Measurements from ENCODE around the gene NOG.

The NOG gene

DNA sequence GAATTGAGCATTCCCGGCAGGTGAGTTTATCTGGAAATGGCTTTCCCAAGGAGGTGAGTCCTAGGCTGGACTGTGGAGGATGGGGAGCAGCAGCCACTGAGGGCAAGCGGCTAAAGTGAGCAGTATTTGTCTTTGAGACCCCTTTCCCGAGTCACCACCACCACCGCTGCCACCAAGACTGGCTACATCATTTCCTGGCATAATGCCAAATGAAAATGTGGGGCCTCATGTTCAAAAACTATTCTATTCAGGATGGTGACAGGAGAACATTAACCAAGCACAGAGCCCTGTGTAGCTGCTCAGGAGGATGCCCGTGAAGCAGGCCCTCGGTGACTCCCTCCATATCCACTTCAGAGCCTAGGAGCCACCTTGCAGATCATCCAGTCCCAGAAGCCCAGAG, 46.0 kb downstream of the NOG start:
- Histone ChIP-seq H3K27me3 (ENCODE audit: control insufficient read depth, insufficient read depth, low read length) (no peaks in the 10 kb centered on the region), H3K36me3 (ENCODE audit: control insufficient read depth, insufficient read depth, low read length) (no peaks in the 10 kb centered on the region), H3K9ac (ENCODE audit: low read depth, low read length) (no peak overlapping the region), H3K4me1 (ENCODE audit: control insufficient read depth, insufficient read depth, low read length) (no peaks in the 10 kb centered on the region), H3K4me3 (ENCODE audit: low read depth, low read length) (no peak overlapping the region), H3K9me3 (ENCODE audit: control insufficient read depth, insufficient read depth, low read length) (no peaks in the 10 kb centered on the region)

DNA sequence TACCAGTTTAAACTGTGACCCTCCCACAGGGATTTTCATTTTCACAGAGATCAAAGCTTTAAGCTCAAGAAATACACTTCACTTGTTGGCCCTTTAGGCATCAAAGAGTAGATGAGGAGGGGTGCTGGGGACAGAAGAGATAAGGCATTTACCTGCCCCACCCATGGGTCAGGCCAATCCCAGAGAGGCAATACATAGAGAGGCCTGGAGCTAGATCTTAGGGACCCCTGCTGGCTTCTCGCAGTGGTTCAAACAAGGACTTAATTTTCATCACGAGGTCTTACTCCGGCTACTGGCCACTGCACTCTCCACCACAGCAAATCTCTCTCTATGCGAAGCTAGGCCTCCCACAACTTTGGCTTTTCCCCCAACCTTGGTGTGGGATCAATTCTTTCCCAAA, 46.6 kb downstream of the NOG start:
- no peaks in the 10 kb centered on the region for H3K36me3 ChIP-seq (ENCODE audit: control insufficient read depth, insufficient read depth, low read length)
- no peak overlapping the region for H3K4me3 ChIP-seq (ENCODE audit: low read depth, low read length)
- no peak overlapping the region for H3K9ac ChIP-seq (ENCODE audit: low read depth, low read length)
- H3K4me1 ChIP-seq (ENCODE audit: control insufficient read depth, insufficient read depth, low read length): no peaks in the 10 kb centered on the region
- no peaks in the 10 kb centered on the region for H3K9me3 ChIP-seq (ENCODE audit: control insufficient read depth, insufficient read depth, low read length)
- H3K27me3 ChIP-seq (ENCODE audit: control insufficient read depth, insufficient read depth, low read length): no peaks in the 10 kb centered on the region

- Histone ChIP-seq H3K4me1 (ENCODE audit: control insufficient read depth, insufficient read depth, low read length) (no peaks in the 10 kb centered on the region), H3K4me3 (ENCODE audit: low read depth, low read length) (no peak overlapping the region), H3K36me3 (ENCODE audit: control insufficient read depth, insufficient read depth, low read length) (no peaks in the 10 kb centered on the region), H3K9me3 (ENCODE audit: control insufficient read depth, insufficient read depth, low read length) (no peaks in the 10 kb centered on the region), H3K9ac (ENCODE audit: low read depth, low read length) (no peak overlapping the region), H3K27me3 (ENCODE audit: control insufficient read depth, insufficient read depth, low read length) (no peaks in the 10 kb centered on the region)
These were observed 47.9 kb downstream of the NOG start for GRCh38 chr17:56641373-56641772.

DNA sequence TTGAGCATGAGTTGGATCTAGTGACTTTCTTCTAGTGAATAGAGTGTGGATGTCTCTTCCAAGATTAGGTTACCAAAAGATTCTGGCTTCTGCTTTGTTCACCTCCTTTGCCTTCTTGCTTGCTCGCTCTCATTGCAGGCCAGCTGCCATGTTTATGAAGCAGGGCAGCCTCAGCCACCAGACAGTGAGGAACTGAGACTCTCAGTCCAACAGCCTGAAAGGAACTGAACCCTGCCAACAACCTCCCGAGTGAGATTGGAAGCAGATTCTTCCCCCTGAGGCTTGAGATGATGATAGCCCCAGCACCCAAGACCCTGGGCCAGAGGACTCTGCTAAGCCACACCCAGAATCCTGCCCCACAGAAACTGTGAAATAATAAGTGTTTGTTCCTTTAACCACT, 48.4 kb downstream of the NOG start:
- Histone ChIP-seq H3K4me3 (ENCODE audit: low read depth, low read length) (no peak overlapping the region), H3K27me3 (ENCODE audit: control insufficient read depth, insufficient read depth, low read length) (no peaks in the 10 kb centered on the region)

GRCh38 chr17:56642424-56642823, 48.9 kb downstream of the NOG start:
- Histone ChIP-seq H3K36me3 (ENCODE audit: control insufficient read depth, insufficient read depth, low read length) (no peaks in the 10 kb centered on the region), H3K4me3 (ENCODE audit: low read depth, low read length) (no peak overlapping the region), H3K9me3 (ENCODE audit: control insufficient read depth, insufficient read depth, low read length) (no peaks in the 10 kb centered on the region), H3K9ac (ENCODE audit: low read depth, low read length) (no peak overlapping the region), H3K27me3 (ENCODE audit: control insufficient read depth, insufficient read depth, low read length) (no peaks in the 10 kb centered on the region), H3K4me1 (ENCODE audit: control insufficient read depth, insufficient read depth, low read length) (no peaks in the 10 kb centered on the region)

More for the DNA sequence above, 48.4 kb downstream of the NOG start:
- H3K36me3 ChIP-seq (ENCODE audit: control insufficient read depth, insufficient read depth, low read length): no peaks in the 10 kb centered on the region
- no peaks in the 10 kb centered on the region for H3K4me1 ChIP-seq (ENCODE audit: control insufficient read depth, insufficient read depth, low read length)
- H3K9ac ChIP-seq (ENCODE audit: low read depth, low read length): no peak overlapping the region
- no peaks in the 10 kb centered on the region for H3K9me3 ChIP-seq (ENCODE audit: control insufficient read depth, insufficient read depth, low read length)

Data from iPS-15b (cell line).